Smooth muscle cell of the umbilical artery (primary cell): Measurements from ENCODE around the gene INTS11. TPM values are rescaled to one million over a fixed set of nuclear protein-coding genes. Genes with fewer than 3 reads are reported as not detected.

Experiments used
- total RNA-seq: library from RNA; depleted of rRNA; stranded (reverse); fragments of >200 nt; gene quantifications from 2 replicates; pipeline ENCODE4 v1.2.3, GENCODE V29; 2014

INTS11 gene
- total RNA-seq, result 41.9 and 59.4 TPM in 2 replicates

DNA sequence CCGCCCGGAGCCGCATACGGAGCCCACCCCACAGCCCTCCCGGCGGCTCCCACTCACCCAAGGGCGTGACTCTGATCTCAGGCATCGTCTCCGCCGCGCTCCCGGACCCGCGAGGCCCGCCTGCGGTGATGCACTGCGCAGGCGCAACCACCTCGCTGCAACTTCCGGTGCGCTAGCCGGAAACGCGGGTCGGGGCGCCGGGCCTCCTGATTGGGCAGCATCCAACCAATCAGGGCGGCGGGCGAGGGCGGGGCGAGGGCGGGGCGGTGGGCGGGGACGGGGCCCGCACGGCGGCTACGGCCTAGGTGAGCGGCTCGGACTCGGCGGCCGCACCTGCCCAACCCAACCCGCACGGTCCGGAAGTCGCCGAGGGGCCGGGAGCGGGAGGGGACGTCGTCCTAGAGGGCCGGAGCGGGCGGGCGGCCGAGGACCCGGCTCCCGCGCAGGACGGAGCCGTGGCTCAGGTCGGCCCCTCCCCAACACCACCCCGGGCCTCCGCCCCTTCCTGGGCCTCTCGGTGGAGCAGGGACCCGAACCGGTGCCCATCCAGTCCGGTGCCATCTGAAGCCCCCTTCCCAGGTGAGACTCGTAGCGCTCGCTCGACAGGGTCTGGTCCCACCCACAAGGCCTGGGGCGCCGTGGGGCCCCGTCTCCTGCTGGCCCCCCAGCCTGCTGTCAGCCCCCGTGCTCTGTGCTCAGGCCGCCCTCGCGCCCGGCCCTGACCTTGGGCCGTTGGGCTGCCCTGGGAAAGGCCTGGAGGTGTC lies at the start of gene INTS11, which contains the start of gene CPTP:
TSS of gene INTS11 (minus strand) at position 137 of the 764 bp plus-strand sequence. CDS start at position 85, 52 bp downstream.
TSS of gene CPTP (plus strand) at position 279 of the 764 bp plus-strand sequence. CDS start 2,109 bp downstream, outside the sequence.

DNA sequence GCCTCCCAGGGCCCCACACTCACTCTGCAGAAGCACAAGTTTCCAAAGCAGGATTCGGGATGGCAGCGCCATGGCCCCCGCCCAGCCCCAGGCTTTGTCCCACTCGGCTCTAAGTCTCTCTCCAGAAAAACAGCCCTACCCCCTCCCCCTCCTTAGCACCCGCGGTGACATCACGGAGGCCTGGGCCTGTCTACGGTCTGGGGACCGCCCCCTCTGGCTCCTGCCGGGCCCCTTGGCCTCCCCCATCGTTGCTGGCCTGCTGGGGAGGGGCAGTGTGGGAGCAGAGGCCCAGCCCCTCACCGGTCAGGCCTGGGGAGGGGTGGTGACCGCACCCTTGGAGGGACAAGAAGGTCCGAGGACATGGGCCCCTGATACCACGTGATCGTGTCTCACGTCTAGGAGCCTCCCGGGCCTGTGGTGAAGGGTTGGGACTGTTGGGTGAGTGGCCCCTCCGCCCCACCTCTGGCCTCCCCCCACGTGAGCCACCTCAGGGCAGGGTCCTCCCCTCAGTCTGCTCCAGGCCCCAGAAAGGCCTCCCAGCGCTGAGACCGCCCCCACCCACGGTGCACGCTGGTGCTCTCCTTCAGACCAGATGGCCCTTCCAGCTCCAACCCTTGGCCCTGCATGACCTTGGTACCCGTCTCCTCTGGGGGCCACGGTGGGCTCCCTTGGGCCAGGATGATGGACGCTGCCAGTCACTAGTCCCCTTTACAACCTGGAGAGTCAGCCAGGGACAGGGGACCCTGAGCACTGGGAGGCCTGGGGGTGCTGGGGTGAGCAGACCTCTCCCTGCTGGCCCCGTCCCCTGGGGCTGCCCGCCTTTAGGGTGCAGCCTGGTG lies 34.2 kb upstream of the INTS11 start, which contains the start of gene MXRA8:
TSS of gene MXRA8 (minus strand) at position 123 of the 839 bp plus-strand sequence. CDS start at position 72, 51 bp downstream.

DNA sequence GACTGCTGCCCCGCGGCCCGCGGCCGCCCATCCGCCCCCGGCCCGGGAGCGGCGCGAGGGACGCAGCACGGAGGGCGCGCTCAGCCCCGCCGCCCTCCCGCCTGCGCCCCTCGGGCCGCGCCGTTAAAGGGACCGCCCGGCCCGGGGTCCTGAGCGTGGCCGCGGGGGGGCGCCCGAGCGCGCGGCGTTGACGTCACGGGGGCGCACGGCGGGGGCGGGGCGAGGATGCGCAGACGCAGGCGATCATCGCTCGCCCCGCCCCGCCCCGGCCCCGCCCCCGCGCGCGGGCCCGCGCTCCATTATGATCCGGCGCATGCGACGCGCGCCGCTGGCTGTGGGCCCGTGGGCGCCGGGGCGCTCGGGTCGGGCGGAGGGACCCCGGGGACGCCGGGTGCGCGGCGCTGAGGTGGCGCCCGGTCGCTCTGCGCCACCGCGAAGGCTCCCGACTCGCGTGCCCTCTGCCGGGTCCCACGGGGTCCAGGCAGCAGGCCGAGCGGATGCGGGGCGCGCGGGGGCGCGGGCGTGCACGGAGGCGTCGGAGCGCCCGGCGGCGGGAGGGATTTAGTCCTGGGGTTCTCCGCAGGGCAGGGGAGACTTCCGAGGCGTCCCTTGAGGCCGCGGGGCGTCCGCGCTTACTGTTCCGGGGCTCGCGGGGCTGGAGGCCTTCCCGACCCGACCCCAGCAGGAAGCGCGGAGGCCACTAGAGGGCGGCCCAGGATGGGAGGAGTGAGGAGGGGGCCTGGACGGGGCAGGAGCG lies 25.0 kb upstream of the INTS11 start, which contains the start of gene DVL1:
TSS of gene DVL1 (minus strand) at position 163 of the 757 bp plus-strand sequence. CDS start 353 bp downstream, outside the sequence.

DNA sequence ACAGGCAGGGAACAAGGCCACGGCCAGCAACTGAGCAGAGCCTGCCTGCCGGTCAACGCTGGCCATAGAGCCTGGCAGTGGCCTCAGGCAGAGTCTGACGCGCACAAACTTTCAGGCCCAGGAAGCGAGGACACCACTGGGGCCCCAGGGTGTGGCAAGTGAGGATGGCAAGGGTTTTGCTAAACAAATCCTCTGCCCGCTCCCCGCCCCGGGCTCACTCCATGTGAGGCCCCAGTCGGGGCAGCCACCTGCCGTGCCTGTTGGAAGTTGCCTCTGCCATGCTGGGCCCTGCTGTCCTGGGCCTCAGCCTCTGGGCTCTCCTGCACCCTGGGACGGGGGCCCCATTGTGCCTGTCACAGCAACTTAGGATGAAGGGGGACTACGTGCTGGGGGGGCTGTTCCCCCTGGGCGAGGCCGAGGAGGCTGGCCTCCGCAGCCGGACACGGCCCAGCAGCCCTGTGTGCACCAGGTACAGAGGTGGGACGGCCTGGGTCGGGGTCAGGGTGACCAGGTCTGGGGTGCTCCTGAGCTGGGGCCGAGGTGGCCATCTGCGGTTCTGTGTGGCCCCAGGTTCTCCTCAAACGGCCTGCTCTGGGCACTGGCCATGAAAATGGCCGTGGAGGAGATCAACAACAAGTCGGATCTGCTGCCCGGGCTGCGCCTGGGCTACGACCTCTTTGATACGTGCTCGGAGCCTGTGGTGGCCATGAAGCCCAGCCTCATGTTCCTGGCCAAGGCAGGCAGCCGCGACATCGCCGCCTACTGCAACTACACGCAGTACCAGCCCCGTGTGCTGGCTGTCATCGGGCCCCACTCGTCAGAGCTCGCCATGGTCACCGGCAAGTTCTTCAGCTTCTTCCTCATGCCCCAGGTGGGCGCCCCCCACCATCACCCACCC lies 6.9 kb upstream of the INTS11 start, which contains the start of gene TAS1R3:
TSS of gene TAS1R3 (plus strand) at position 213 of the 898 bp plus-strand sequence. CDS start at position 279, 66 bp downstream.

DNA sequence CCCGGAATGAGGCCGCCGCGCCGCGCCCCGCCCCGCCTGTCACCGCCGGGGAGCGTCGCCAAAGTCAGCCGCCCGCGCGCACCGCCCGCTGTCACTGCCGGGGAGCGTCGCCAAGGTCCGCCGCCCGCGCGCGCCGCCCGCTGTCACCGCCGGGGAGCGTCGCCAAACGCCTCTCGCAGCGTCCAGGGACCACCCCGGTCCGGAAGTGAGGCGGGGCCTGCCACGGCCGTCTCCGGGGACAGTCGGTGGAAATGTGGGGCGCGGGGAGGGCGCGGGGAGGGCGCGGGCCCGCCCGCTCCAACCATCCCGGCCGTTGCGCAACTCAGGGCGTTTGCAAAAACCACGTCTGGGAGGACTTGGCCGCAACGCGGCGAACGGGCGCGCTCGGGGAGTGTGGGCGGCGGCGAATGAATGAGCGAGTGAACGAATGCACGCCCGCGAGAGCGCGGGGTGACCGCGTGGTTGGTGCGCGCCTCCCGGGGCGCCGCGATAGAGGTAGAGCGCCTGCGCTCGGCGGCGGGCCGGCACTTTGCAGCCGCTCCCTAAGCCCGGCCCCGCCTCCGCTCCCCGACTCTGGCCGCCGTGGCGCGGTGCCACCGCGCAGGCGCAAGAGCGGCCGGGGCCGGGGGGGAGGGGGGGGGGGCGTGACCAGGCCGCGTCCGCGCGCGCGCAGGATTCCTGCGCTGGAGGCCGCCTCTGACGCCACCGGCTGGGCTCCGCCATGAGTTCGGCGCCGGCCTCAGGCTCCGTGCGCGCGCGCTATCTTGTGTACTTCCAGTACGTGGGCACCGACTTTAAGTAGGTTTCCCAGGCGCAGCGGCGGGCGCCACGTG lies 16.3 kb downstream of the INTS11 start, which contains the start of the genes ACAP3 and PUSL1:
TSS of gene ACAP3 (minus strand) at position 8 of the 833 bp plus-strand sequence. CDS start 115 bp downstream, outside the sequence.
TSS of gene PUSL1 (plus strand) at position 675 of the 833 bp plus-strand sequence. CDS start at position 722, 47 bp downstream.

DNA sequence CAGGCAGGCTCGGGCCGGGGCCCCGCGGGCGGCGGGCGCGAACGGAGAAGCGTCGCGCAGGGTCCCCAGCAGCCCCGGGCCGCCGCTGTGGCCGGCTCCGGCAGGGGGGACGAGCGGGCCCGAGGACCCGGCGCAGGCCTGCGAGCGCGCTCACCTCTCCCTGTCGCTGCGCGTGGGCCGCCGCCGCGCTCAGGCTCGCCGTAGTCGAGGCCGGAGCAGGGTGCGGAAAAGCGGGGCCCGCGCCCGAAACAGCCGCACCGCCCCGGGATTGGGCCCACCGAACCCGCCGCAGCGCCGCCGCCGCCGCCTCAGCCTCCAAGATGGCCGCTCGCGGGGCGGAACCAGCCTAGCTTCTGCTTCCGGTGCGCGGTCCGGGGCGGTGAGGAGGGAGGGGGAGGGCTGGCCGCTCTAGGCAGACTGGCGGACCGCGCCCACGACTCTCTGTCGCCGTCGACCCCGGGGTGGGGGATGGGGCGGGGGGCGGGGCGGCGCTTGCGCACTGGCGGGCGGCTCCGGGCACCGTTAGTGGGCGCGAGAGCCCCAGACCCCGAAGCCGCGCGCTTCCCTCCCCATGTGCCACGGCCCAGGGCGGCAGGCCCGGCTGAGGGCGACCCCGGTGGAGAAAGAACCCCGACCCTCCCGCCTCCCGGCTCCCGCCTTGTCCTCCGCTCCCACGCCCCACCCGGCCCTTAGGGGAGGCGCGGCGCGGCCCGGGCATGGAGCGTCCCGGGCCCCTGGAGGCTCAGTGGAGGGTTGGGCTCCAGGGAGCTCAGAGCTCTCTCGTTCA lies 50.8 kb downstream of the INTS11 start, which contains the start of gene UBE2J2:
TSS of gene UBE2J2 (minus strand) at position 343 of the 787 bp plus-strand sequence. CDS start 5,862 bp downstream, outside the sequence.

Other genes with a start within 250 kb of the INTS11 start
- gene C1orf159, start 208.6 kb downstream of the INTS11 start, total RNA-seq, result 4.8 and 7.1 TPM in 2 replicates
- not detected in 2 replicates for gene TTLL10, start 150.8 kb downstream of the INTS11 start, total RNA-seq
- gene TNFRSF18, start 118.1 kb downstream of the INTS11 start, total RNA-seq, result not detected in 2 replicates
- under 0.01 and 0.14 TPM in 2 replicates for gene TNFRSF4, start 110.5 kb downstream of the INTS11 start, total RNA-seq
- gene SDF4, start 92.7 kb downstream of the INTS11 start, total RNA-seq, result 190 and 205 TPM in 2 replicates
- 32.1 and 37.1 TPM in 2 replicates for gene B3GALT6, start 92.4 kb downstream of the INTS11 start, total RNA-seq
- gene C1QTNF12, start 77.9 kb downstream of the INTS11 start, total RNA-seq, result 0.92 and 1.5 TPM in 2 replicates
- 33.9 and 43.6 TPM in 2 replicates for gene UBE2J2, start 50.8 kb downstream of the INTS11 start, total RNA-seq
- gene SCNN1D, start 44.2 kb downstream of the INTS11 start, total RNA-seq, result 1.2 and 2.3 TPM in 2 replicates
- gene ACAP3, start 16.7 kb downstream of the INTS11 start, total RNA-seq, result 52.6 and 71.8 TPM in 2 replicates
- 16.9 and 17.8 TPM in 2 replicates for gene PUSL1, start 16.1 kb downstream of the INTS11 start, total RNA-seq
- gene CPTP, start 142 bp upstream of the INTS11 start, total RNA-seq, result 8.0 and 12.5 TPM in 2 replicates
- gene TAS1R3, start 6.6 kb upstream of the INTS11 start, total RNA-seq, result 0.23 and 0.30 TPM in 2 replicates
- gene DVL1, start 24.8 kb upstream of the INTS11 start, total RNA-seq, result 65.0 and 105 TPM in 2 replicates
- gene MXRA8, start 33.9 kb upstream of the INTS11 start, total RNA-seq, result 172 and 187 TPM in 2 replicates
- 52.6 and 85.8 TPM in 2 replicates for gene AURKAIP1, start 50.5 kb upstream of the INTS11 start, total RNA-seq
- 189 and 195 TPM in 2 replicates for gene CCNL2, start 74.7 kb upstream of the INTS11 start, total RNA-seq
- 53.1 and 68.6 TPM in 2 replicates for gene MRPL20, start 82.6 kb upstream of the INTS11 start, total RNA-seq
- 0.18 and 0.30 TPM in 2 replicates for gene ANKRD65, start 96.6 kb upstream of the INTS11 start, total RNA-seq
- gene VWA1, start 111.0 kb upstream of the INTS11 start, total RNA-seq, result 10.4 and 13.1 TPM in 2 replicates
- gene ATAD3C, start 125.0 kb upstream of the INTS11 start, total RNA-seq, result 0.09 TPM in 1 of 2 replicates, not detected in the other
- 13.7 and 26.3 TPM in 2 replicates for gene ATAD3B, start 147.1 kb upstream of the INTS11 start, total RNA-seq
- gene ATAD3A, start 187.5 kb upstream of the INTS11 start, total RNA-seq, result 24.1 and 49.1 TPM in 2 replicates
- 2.4 and 2.9 TPM in 2 replicates for gene TMEM240, start 216.0 kb upstream of the INTS11 start, total RNA-seq